Measurements from ENCODE around the gene ZNF112. TPM values are rescaled to one million over a fixed set of nuclear protein-coding genes. Genes with fewer than 3 reads are reported as not detected.

The ZNF112 gene
- polyA plus RNA-seq, 2 of the 4 experiments (the other 2 are of a cell fraction) = 3.3 to 6.9 TPM

- no peak overlapping the region for H3K27ac ChIP-seq
- POLR2A ChIA-PET = no interaction called here
- TF ChIP-seq NFE2L2 (conservative IDR thresholded peaks at IDR 0.05; ENCODE audit: low read length) = no peak
- TF ChIP-seq MAFK (IDR thresholded peaks at IDR 0.05; ENCODE audit: partially characterized antibody) = no peak
- TF ChIP-seq RARB (CRISPR knock-in tag; IDR thresholded peaks at IDR 0.05) = no peak
- TF ChIP-seq ELK1 (IDR thresholded peaks at IDR 0.05; ENCODE audit: low read depth, low read length) = no peak
- TF ChIP-seq GATA3 (IDR thresholded peaks at IDR 0.05; ENCODE audit: borderline replicate concordance) = no peak
- no peak for TF ChIP-seq CBX8 (IDR thresholded peaks at IDR 0.05)
- no peak for TF ChIP-seq USF2 (IDR thresholded peaks at IDR 0.05)
- TF ChIP-seq HOXB13 (CRISPR knock-in tag; IDR thresholded peaks at IDR 0.05; ENCODE audit: low read depth) = no peak
- no peak for TF ChIP-seq ATOH8 (CRISPR knock-in tag; IDR thresholded peaks at IDR 0.05; ENCODE audit: low read depth)
- TF ChIP-seq HOXB5 (CRISPR knock-in tag; IDR thresholded peaks at IDR 0.05) = no peak
- TF ChIP-seq BHLHE40 (IDR thresholded peaks at IDR 0.05; ENCODE audit: low read depth, low read length) = no peak
- TF ChIP-seq RCOR1 (IDR thresholded peaks at IDR 0.05; ENCODE audit: low read depth, low read length) = no peak
- TF ChIP-seq RNF2 (IDR thresholded peaks at IDR 0.05; ENCODE audit: borderline replicate concordance, low read depth) = no peak
- no peak for TF ChIP-seq CHD2 (IDR thresholded peaks at IDR 0.05; ENCODE audit: low read length, partially characterized antibody)
- no peak for TF ChIP-seq HMGXB4 (CRISPR knock-in tag; IDR thresholded peaks at IDR 0.05; ENCODE audit: borderline replicate concordance)
- WGBS (ENCODE audit: missing lambda C conversion rate) = 82% methylated on average over 10 of the region's 10 CpGs
- FAIRE-seq (no peak), DNase-seq (ENCODE audit: low read depth in 1 of 2, low spot score in 1 of 2) (no peak), ATAC-seq (no peak)
- no peak overlapping the region for H3K4me2 ChIP-seq
- no peaks in the 10 kb centered on the region for H3K4me1 ChIP-seq
- no peak overlapping the region for H3K4me3 ChIP-seq
- H3K9me3 ChIP-seq = peaks cover 70% of the 10 kb centered on the region
- CTCF ChIA-PET = no interaction called here
Observed at GRCh38 chr19:44280916-44281315, 75.6 kb downstream of the ZNF112 start.

- Histone ChIP-seq H3K4me3 (no peak overlapping the region), H3K9me3 (peaks cover 72% of the 10 kb centered on the region), H3K4me1 (no peaks in the 10 kb centered on the region), H3K27ac (no peak overlapping the region), H3K4me2 (no peak overlapping the region)
- ChIA-PET CTCF (no interaction called here), POLR2A (no interaction called here)
- ATAC-seq (no peak), FAIRE-seq (peak; percentile 43), DNase-seq (ENCODE audit: low read depth in 1 of 2, low spot score in 1 of 2) (no peak)
- 72% methylated on average over 4 of the region's 4 CpGs for WGBS (ENCODE audit: missing lambda C conversion rate)
- no peak for TF ChIP-seq PBX3 (IDR thresholded peaks at IDR 0.05)
- no peak for TF ChIP-seq ZFP36 (IDR thresholded peaks at IDR 0.05; ENCODE audit: borderline replicate concordance, partially characterized antibody)
- TF ChIP-seq TP53 (CRISPR knock-in tag; IDR thresholded peaks at IDR 0.05) = no peak
- no peak for TF ChIP-seq HDAC2 (IDR thresholded peaks at IDR 0.05)
- TF ChIP-seq CHD2 (IDR thresholded peaks at IDR 0.05; ENCODE audit: low read length, partially characterized antibody) = no peak
- TF ChIP-seq ESRRA (IDR thresholded peaks at IDR 0.05; ENCODE audit: borderline replicate concordance, low read length) = no peak
- TF ChIP-seq RCOR1 (IDR thresholded peaks at IDR 0.05; ENCODE audit: low read depth, low read length) = no peak
- TF ChIP-seq CBX8 (IDR thresholded peaks at IDR 0.05) = no peak
- TF ChIP-seq SMC3 (IDR thresholded peaks at IDR 0.05) = no peak
- TF ChIP-seq FOSL2 (IDR thresholded peaks at IDR 0.05) = no peak
- TF ChIP-seq FOSL2 (CRISPR knock-in tag; IDR thresholded peaks at IDR 0.05) = no peak
- no peak for TF ChIP-seq KDM5A (IDR thresholded peaks at IDR 0.05)
- TF ChIP-seq ZC3H11A (IDR thresholded peaks at IDR 0.05) = no peak
- no peak for TF ChIP-seq ELK1 (IDR thresholded peaks at IDR 0.05; ENCODE audit: low read depth, low read length)
- no peak for TF ChIP-seq GATA3 (IDR thresholded peaks at IDR 0.05; ENCODE audit: borderline replicate concordance)
- TF ChIP-seq CTCF (IDR thresholded peaks at IDR 0.05) = no peak
- no peak for TF ChIP-seq E2F6 (IDR thresholded peaks at IDR 0.05; ENCODE audit: borderline replicate concordance, low read depth)
- no peak for TF ChIP-seq POLR2A (IDR thresholded peaks at IDR 0.05; ENCODE audit: low read length)
- TF ChIP-seq RARB (CRISPR knock-in tag; IDR thresholded peaks at IDR 0.05) = no peak
- TF ChIP-seq CEBPB (IDR thresholded peaks at IDR 0.05) = no peak
Observed at GRCh38 chr19:44278181-44278690, 78.2 kb downstream of the ZNF112 start.

Data from A549 (cell line).